HTR-8/SVneo (cell line): ENCODE data around the gene PAQR4.

Source experiments
- DNase-seq: peaks from one replicate; pipeline ENCODE4 v3.0.0; 2011; ENCODE audit warnings: low spot score, mixed read lengths; ENCODE audit not compliant: insufficient read length
- FAIRE-seq: peaks from 2 replicates; lab custom pipeline; 2011; peaks lifted over from hg19 to GRCh38; lab: Jason Lieb, UNC

The PAQR4 gene

GRCh38 chr16:2963723-2964474, 5.2 kb upstream of the PAQR4 start, which contains the start of gene KREMEN2:
KREMEN2 (plus strand) TSS chr16:2964275; CDS start chr16:2964521, 246 bp downstream.
- peak; percentile 48 for FAIRE-seq
- peak; percentile 83 for DNase-seq

GRCh38 chr16:2964475-2965336, 4.4 kb upstream of the PAQR4 start:
- FAIRE-seq = peak; percentile 16
- peak; percentile 89 for DNase-seq

- DNase-seq = no peak
- FAIRE-seq = no peak
Observed at GRCh38 chr16:2966043-2966807, 2.9 kb upstream of the PAQR4 start.

GRCh38 chr16:2966808-2967191, 2.3 kb upstream of the PAQR4 start:
- DNase-seq (no peak), FAIRE-seq (no peak)

- FAIRE-seq = no peak
- no peak for DNase-seq
Observed at GRCh38 chr16:2967211-2967631, 1.9 kb upstream of the PAQR4 start.

- DNase-seq (no peak), FAIRE-seq (no peak)
Observed at GRCh38 chr16:2967721-2968161, 1.4 kb upstream of the PAQR4 start.

- no peak for FAIRE-seq
Observed at GRCh38 chr16:2968368-2968737, 795 bp upstream of the PAQR4 start.

GRCh38 chr16:2969545-2970521, 685 bp downstream of the PAQR4 start:
- peak; percentile 76 for DNase-seq
- FAIRE-seq = peak; percentile 26

More at GRCh38 chr16:2968368-2968737, 795 bp upstream of the PAQR4 start:
- no peak for DNase-seq

GRCh38 chr16:2970563-2970962, 1.4 kb downstream of the PAQR4 start:
- FAIRE-seq = no peak

GRCh38 chr16:2971134-2971984, 2.2 kb downstream of the PAQR4 start:
- DNase-seq = no peak
- FAIRE-seq = no peak

More at GRCh38 chr16:2970563-2970962, 1.4 kb downstream of the PAQR4 start:
- DNase-seq = no peak

GRCh38 chr16:2971985-2972784, 3.0 kb downstream of the PAQR4 start:
- FAIRE-seq (no peak), DNase-seq (no peak)

GRCh38 chr16:2973093-2973492, 3.9 kb downstream of the PAQR4 start:
- DNase-seq (no peak), FAIRE-seq (no peak)

GRCh38 chr16:2973605-2974318, 4.6 kb downstream of the PAQR4 start:
- no peak for DNase-seq
- no peak for FAIRE-seq

- DNase-seq (no peak), FAIRE-seq (no peak)
Observed at GRCh38 chr16:2974319-2975056, 5.3 kb downstream of the PAQR4 start.

GRCh38 chr16:2975161-2975795, 6.1 kb downstream of the PAQR4 start:
- FAIRE-seq (no peak), DNase-seq (no peak)

- FAIRE-seq (no peak), DNase-seq (no peak)
Observed at GRCh38 chr16:2976201-2976600, 7.1 kb downstream of the PAQR4 start.
